K562 (cell line): Measurements from ENCODE around the gene PDCD10. TPM values are rescaled to one million over a fixed set of nuclear protein-coding genes. Genes with fewer than 3 reads are reported as not detected.

Source experiments
- ADNP ChIP-seq: fragments of 200-800 bp; sonication (Bioruptor generic); IDR thresholded peaks from 2 replicates; pipeline ENCODE4 v1.6.1; 2016; ENCODE audit warnings: missing genetic modification characterization, missing compliant biosample characterization
- ARID1B ChIP-seq: fragments of 450-650 bp; IDR thresholded peaks from 2 replicates; pipeline ENCODE4 v1.6.1; 2016; ENCODE audit warnings: antibody characterized with exemption, mild to moderate bottlenecking, inconsistent platforms
- ATF7 ChIP-seq: fragments of 450-650 bp; IDR thresholded peaks from 2 replicates; pipeline ENCODE4 v1.7.1; 2014; ENCODE audit warnings: mild to moderate bottlenecking, moderate library complexity
- BACH1 ChIP-seq: fragments of 200-800 bp; sonication (Bioruptor generic); IDR thresholded peaks from 2 replicates; pipeline ENCODE4 v1.6.1; 2016; ENCODE audit warnings: missing genetic modification characterization, missing compliant biosample characterization
- BRD9 ChIP-seq: fragments of 450-650 bp; IDR thresholded peaks from 2 replicates; pipeline ENCODE4 v1.6.1; 2018; ENCODE audit warnings: low read depth; ENCODE audit not compliant: partially characterized antibody
- CBFA2T3 ChIP-seq: fragments of 450-650 bp; IDR thresholded peaks from 2 replicates; pipeline ENCODE4 v1.6.1; 2017
- EP300 ChIP-seq: IDR thresholded peaks from 2 replicates; pipeline ENCODE4 v1.6.1; 2012; ENCODE audit warnings: low read length, improper control_type of control experiment
- HDAC2 ChIP-seq: fragments of 450-650 bp; IDR thresholded peaks from 2 replicates; pipeline ENCODE4 v1.6.1; 2016; ENCODE audit warnings: mild to moderate bottlenecking
- HDGF ChIP-seq: fragments of 450-650 bp; IDR thresholded peaks from 2 replicates; pipeline ENCODE4 v1.6.1; 2016
- HNRNPH1 ChIP-seq: fragments of 200-400 bp; formaldehyde crosslinking; optimal IDR thresholded peaks from 2 replicates; pipeline ENCODE3; 2017; ENCODE audit warnings: low read depth, mild to moderate bottlenecking, low read length, moderate library complexity
- KLF16 ChIP-seq: IDR thresholded peaks from 2 replicates; pipeline ENCODE4 v1.6.1; 2016; ENCODE audit warnings: antibody characterized with exemption
- MCM5 ChIP-seq: fragments of 450-650 bp; IDR thresholded peaks from 2 replicates; pipeline ENCODE4 v1.6.1; 2016; ENCODE audit warnings: low read depth
- MEF2A ChIP-seq: IDR thresholded peaks from 2 replicates; pipeline ENCODE4 v1.6.1; 2011; ENCODE audit warnings: low read depth, mild to moderate bottlenecking, low read length, moderate library complexity; ENCODE audit not compliant: control insufficient read depth
- MYBL2 ChIP-seq, 2 experiments: fragments of 450-650 bp in 1 of 2; sonication (generic) in 1 of 2; formaldehyde crosslinking in 1 of 2; IDR thresholded peaks; 2 replicates each; pipeline versions ENCODE4 v1.6.1 to v1.8.1; 2017 to 2022; ENCODE audit warnings: borderline replicate concordance in 1 of 2, inconsistent platforms in 1 of 2, low read depth in 1 of 2, mild to moderate bottlenecking in 1 of 2, missing genetic modification reagents in 1 of 2, moderate library complexity in 1 of 2
- NELFE ChIP-seq: IDR thresholded peaks from 2 replicates; pipeline ENCODE4 v1.6.1; 2011; ENCODE audit warnings: mild to moderate bottlenecking; ENCODE audit not compliant: insufficient read depth, insufficient read length
- NR4A1 ChIP-seq, 2 experiments: fragments of 250-450 bp in 1 of 2; fragments of 450-650 bp in 1 of 2; sonication (Bioruptor Pico) in 1 of 2; IDR thresholded peaks; 2 replicates each; pipeline versions ENCODE4 v1.4.0 to v1.6.1; 2016 to 2020; ENCODE audit warnings: mild to moderate bottlenecking in 2 of 2, missing compliant biosample characterization in 1 of 2, missing genetic modification characterization in 1 of 2, moderate library complexity in 1 of 2
- POLR2H ChIP-seq: IDR thresholded peaks from 2 replicates; pipeline ENCODE4 v1.6.1; 2016; ENCODE audit warnings: missing genetic modification characterization, low read depth, mild to moderate bottlenecking, control low read depth, missing compliant biosample characterization, moderate library complexity
- RAD21 ChIP-seq, 2 experiments: fragments of 250-450 bp in 1 of 2; fragments of 450-650 bp in 1 of 2; sonication (Bioruptor Pico) in 1 of 2; formaldehyde crosslinking in 1 of 2; IDR thresholded peaks in 1 of 2; conservative IDR thresholded peaks in 1 of 2; 2 replicates each; pipeline versions ENCODE4 v1.4.0 to v1.8.0; 2020 to 2022; ENCODE audit warnings: mild to moderate bottlenecking in 2 of 2, moderate library complexity in 1 of 2
- SIRT6 ChIP-seq: IDR thresholded peaks from one replicate; pipeline ENCODE4 v1.6.1; 2012; ENCODE audit warnings: low read depth, mild to moderate bottlenecking, control low read depth, inconsistent platforms, low read length, moderate library complexity
- SPI1 ChIP-seq: IDR thresholded peaks from 2 replicates; pipeline ENCODE4 v1.6.1; 2011; ENCODE audit warnings: low read depth, low read length, control low read depth, borderline replicate concordance
- SUPT5H ChIP-seq: fragments of 450-650 bp; IDR thresholded peaks from 2 replicates; pipeline ENCODE4 v1.6.1; 2016
- TAF9B ChIP-seq: fragments of 450-650 bp; IDR thresholded peaks from 2 replicates; pipeline ENCODE4 v1.6.1; 2018; ENCODE audit warnings: mild to moderate bottlenecking; ENCODE audit not compliant: partially characterized antibody
- TCF7 ChIP-seq: sonication (generic); IDR thresholded peaks from 2 replicates; pipeline ENCODE4 v1.6.1; 2016; ENCODE audit warnings: antibody characterized with exemption, borderline replicate concordance
- ZFP1 ChIP-seq: fragments of 450-650 bp; formaldehyde crosslinking; IDR thresholded peaks from 2 replicates; pipeline ENCODE4 v1.4.0; 2020; ENCODE audit warnings: mild to moderate bottlenecking, mixed read lengths
- ZNF75A ChIP-seq: fragments of 450-650 bp; formaldehyde crosslinking; IDR thresholded peaks from 2 replicates; pipeline ENCODE4 v1.4.0; 2020; ENCODE audit warnings: mild to moderate bottlenecking
- polyA plus RNA-seq, 8 experiments: library from polyadenylated mRNA; depleted of rRNA in 4 of 8; stranded (reverse) in 5 of 8; unstranded in 3 of 8; fragments of >200 nt; fragmentation: Nextera tagmentation in 2 of 8; fragmentation: Illumina TruSeq in 1 of 8; extraction: Ambion mirVana in 2 of 8; extraction: Trizol in 1 of 8; gene quantifications; 2 replicates each; pipeline versions ENCODE4 v1.2.1 to v1.2.3, GENCODE V29; 2011 to 2014; ENCODE audit warnings: inconsistent platforms in 1 of 8, missing spikeins in 1 of 8
- total RNA-seq, 7 experiments: library from RNA; depleted of rRNA in 6 of 7; stranded (reverse); fragments of >200 nt in 6 of 7; fragmentation: Illumina TruSeq in 2 of 7; extraction: Trizol in 2 of 7; gene quantifications; 2 replicates each; pipeline versions ENCODE4 v1.2.1 to v1.2.3, GENCODE V29; 2011 to 2021; ENCODE audit warnings: low replicate concordance in 1 of 7
- TF ChIP-seq, protein P1 (sequence below): fragments of 250-450 bp; sonication (Bioruptor Pico); IDR thresholded peaks from 2 replicates; pipeline ENCODE4 v1.4.0; 2020; ENCODE audit warnings: borderline replicate concordance
- TF ChIP-seq, protein P2 (sequence below): sonication (generic); formaldehyde crosslinking; IDR thresholded peaks from 2 replicates; pipeline ENCODE4 v1.8.1; 2022; ENCODE audit warnings: missing genetic modification reagents
- TF ChIP-seq, protein P3 (sequence below), 3 experiments: fragments of 200-800 bp in 1 of 3; sonication (Bioruptor generic) in 1 of 3; sonication (generic) in 1 of 3; formaldehyde crosslinking in 1 of 3; IDR thresholded peaks; 2 replicates each; pipeline versions ENCODE4 v1.6.1 to v1.8.0; 2016 to 2022; ENCODE audit warnings: mild to moderate bottlenecking in 2 of 3, missing compliant biosample characterization in 2 of 3, missing genetic modification characterization in 2 of 3, missing genetic modification reagents in 1 of 3

The PDCD10 gene
- total and polyA plus RNA-seq, 9 of the 15 experiments (the other 6 are each of a cell fraction or from before 2014, with no cell fraction given): 121 to 476 (median 232) TPM

DNA sequence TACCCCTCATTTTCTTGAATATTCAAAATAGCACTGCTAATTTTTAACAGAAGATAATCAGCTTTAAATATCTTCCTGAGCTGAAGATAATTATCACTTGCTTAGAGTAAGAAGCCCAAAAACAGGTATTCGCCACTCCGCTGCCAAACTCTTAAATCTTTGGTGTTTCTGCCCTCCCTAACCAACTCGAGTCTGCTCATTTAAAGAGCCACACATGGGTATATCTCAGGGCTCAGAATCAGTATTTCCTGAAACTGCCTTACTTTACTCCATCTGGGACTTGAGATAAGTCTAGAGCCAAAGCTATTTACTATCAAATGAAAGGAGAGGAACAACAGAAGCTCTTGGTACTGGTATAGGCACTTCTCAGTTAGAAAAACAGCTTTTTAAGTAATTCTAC lies 10.8 kb downstream of the PDCD10 start (continued):
- TF ChIP-seq, protein P1, sequence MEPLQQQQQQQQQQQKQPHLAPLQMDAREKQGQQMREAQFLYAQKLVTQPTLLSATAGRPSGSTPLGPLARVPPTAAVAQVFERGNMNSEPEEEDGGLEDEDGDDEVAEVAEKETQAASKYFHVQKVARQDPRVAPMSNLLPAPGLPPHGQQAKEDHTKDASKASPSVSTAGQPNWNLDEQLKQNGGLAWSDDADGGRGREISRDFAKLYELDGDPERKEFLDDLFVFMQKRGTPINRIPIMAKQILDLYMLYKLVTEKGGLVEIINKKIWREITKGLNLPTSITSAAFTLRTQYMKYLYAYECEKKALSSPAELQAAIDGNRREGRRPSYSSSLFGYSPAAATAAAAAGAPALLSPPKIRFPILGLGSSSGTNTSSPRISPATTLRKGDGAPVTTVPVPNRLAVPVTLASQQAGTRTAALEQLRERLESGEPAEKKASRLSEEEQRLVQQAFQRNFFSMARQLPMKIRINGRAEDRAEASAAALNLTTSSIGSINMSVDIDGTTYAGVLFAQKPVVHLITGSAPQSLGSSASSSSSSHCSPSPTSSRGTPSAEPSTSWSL (CRISPR knock-in tag): no peak
- no peak for TF ChIP-seq BRD9
- no peak for TF ChIP-seq MYBL2 (IDR thresholded peaks at IDR 0.05; ENCODE audit: low read depth)
- no peak for TF ChIP-seq MYBL2 (CRISPR knock-in tag; IDR thresholded peaks at IDR 0.05; ENCODE audit: borderline replicate concordance)
- TF ChIP-seq MCM5: no peak
- TF ChIP-seq SPI1: 0 out of 2 replicates have a peak, but pooled peaks have one; percentile 5
- TF ChIP-seq HDGF: no peak
- no peak for TF ChIP-seq MEF2A
- TF ChIP-seq ZNF75A (CRISPR knock-in tag): no peak
- peak; percentile 63; the same call in 1 of the 2 replicates for TF ChIP-seq ADNP (tag)
- TF ChIP-seq SIRT6: no peak
- TF ChIP-seq SUPT5H: no peak
- no peak for TF ChIP-seq NR4A1 (CRISPR knock-in tag; IDR thresholded peaks at IDR 0.05)
- no peak for TF ChIP-seq NR4A1 (tag; IDR thresholded peaks at IDR 0.05)
- TF ChIP-seq EP300: peak; percentile 92
- peak; percentile 97 for TF ChIP-seq ARID1B
- TF ChIP-seq TCF7: no peak
- TF ChIP-seq, protein P2, sequence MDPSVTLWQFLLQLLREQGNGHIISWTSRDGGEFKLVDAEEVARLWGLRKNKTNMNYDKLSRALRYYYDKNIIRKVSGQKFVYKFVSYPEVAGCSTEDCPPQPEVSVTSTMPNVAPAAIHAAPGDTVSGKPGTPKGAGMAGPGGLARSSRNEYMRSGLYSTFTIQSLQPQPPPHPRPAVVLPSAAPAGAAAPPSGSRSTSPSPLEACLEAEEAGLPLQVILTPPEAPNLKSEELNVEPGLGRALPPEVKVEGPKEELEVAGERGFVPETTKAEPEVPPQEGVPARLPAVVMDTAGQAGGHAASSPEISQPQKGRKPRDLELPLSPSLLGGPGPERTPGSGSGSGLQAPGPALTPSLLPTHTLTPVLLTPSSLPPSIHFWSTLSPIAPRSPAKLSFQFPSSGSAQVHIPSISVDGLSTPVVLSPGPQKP (CRISPR knock-in tag): no peak
- TF ChIP-seq CBFA2T3: peak; percentile 93
- TF ChIP-seq KLF16: peak; percentile 76
- TF ChIP-seq ATF7: 0 out of 2 replicates have a peak, but pooled peaks have one; percentile 18
- peak; percentile 55; the same call in 1 of the 2 replicates for TF ChIP-seq HDAC2
- TF ChIP-seq HNRNPH1: no peak
- no peak for TF ChIP-seq NELFE
- TF ChIP-seq RAD21 (CRISPR knock-in tag; conservative IDR thresholded peaks at IDR 0.05 in 1 of 2, IDR thresholded peaks at IDR 0.05 in 1 of 2): no peak
- no peak for TF ChIP-seq BACH1 (tag)
- TF ChIP-seq, protein P3, sequence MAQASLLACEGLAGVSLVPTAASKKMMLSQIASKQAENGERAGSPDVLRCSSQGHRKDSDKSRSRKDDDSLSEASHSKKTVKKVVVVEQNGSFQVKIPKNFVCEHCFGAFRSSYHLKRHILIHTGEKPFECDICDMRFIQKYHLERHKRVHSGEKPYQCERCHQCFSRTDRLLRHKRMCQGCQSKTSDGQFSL (CRISPR knock-in tag; IDR thresholded peaks at IDR 0.05): no peak
- TF ChIP-seq, protein P3 (tag; IDR thresholded peaks at IDR 0.05): no peak
- no peak for TF ChIP-seq POLR2H
- no peak for TF ChIP-seq ZFP1 (CRISPR knock-in tag)
- TF ChIP-seq TAF9B: no peak
